Endodermal cell (in vitro differentiated cells): ENCODE measurements around the gene TDRD9. TPM values are rescaled to one million over a fixed set of nuclear protein-coding genes. Genes with fewer than 3 reads are reported as not detected.
"Not testable (repeated sequence)": the region's sequence is repeated elsewhere in the genome, so short reads cannot be mapped to it uniquely, and the experiment has no call there.

Experiments used
- DNase-seq: peaks from one replicate; pipeline ENCODE4 v3.0.0-alpha.2; 2017
- H3K27ac ChIP-seq: 2 replicates; pipeline ENCODE4 v1.5.1; 2013; ENCODE audit warnings: mild to moderate bottlenecking, low read depth, low read length, moderate library complexity
- H3K27me3 ChIP-seq: 2 replicates; pipeline ENCODE4 v1.6.1; 2013; ENCODE audit warnings: mild to moderate bottlenecking, low read length, moderate library complexity; ENCODE audit not compliant: insufficient read depth, control insufficient read depth, poor library complexity, severe bottlenecking
- H3K36me3 ChIP-seq: 2 replicates; pipeline ENCODE4 v1.7.0; 2013; ENCODE audit warnings: mild to moderate bottlenecking, low read length, moderate library complexity; ENCODE audit not compliant: control insufficient read depth, insufficient read depth
- H3K4me1 ChIP-seq: one replicate; pipeline ENCODE4 v1.7.0; 2013; ENCODE audit warnings: low read length; ENCODE audit not compliant: control insufficient read depth, insufficient read depth
- H3K4me3 ChIP-seq: 2 replicates; pipeline ENCODE4 v1.5.1; 2013; ENCODE audit warnings: mild to moderate bottlenecking, low read length, moderate library complexity
- H3K9ac ChIP-seq: 2 replicates; pipeline ENCODE4 v1.6.1; 2013; ENCODE audit warnings: mild to moderate bottlenecking, low read length, moderate library complexity; ENCODE audit not compliant: poor library complexity, severe bottlenecking; ENCODE audit errors: extremely low read depth
- H3K9me3 ChIP-seq: 2 replicates; pipeline ENCODE4 v1.6.1; 2013; ENCODE audit warnings: mild to moderate bottlenecking, low read length, moderate library complexity; ENCODE audit not compliant: control insufficient read depth
- H3K27ac Mint-ChIP-seq: 2 replicates; pipeline ENCODE4 v1.8.0; 2020; ENCODE audit warnings: mixed read lengths
- H3K27me3 Mint-ChIP-seq: 2 replicates; pipeline ENCODE4 v1.8.0; 2021; ENCODE audit warnings: mild to moderate bottlenecking, mixed read lengths; ENCODE audit not compliant: insufficient read depth
- H3K36me3 Mint-ChIP-seq: 2 replicates; pipeline ENCODE4 v1.8.0; 2020; ENCODE audit warnings: low read depth, mixed read lengths
- H3K4me1 Mint-ChIP-seq: 2 replicates; pipeline ENCODE4 v1.8.0; 2020; ENCODE audit warnings: mixed read lengths
- H3K4me3 Mint-ChIP-seq: 2 replicates; pipeline ENCODE4 v1.8.0; 2020; ENCODE audit warnings: mild to moderate bottlenecking, moderate library complexity, mixed read lengths
- H3K9me3 Mint-ChIP-seq: 2 replicates; pipeline ENCODE4 v1.8.0; 2020; ENCODE audit warnings: mild to moderate bottlenecking, mixed read lengths
- CTCF ChIP-seq: fragments of 200-600 bp; sonication (generic); conservative IDR thresholded peaks from 2 replicates; pipeline ENCODE4 v1.5.0; 2021; ENCODE audit warnings: antibody characterized with exemption, mild to moderate bottlenecking
- WGBS, 2 experiments: methylation state at CpG; one replicate each; pipeline versions ENCODE4 v1.1.5 to v1.1.7; 2013; ENCODE audit warnings: missing lambda C conversion rate in 2 of 2, mixed read lengths in 1 of 2; ENCODE audit not compliant: insufficient coverage in 1 of 2, insufficient read length in 1 of 2; 5-methylcytosine and 5-hydroxymethylcytosine counted together
- total RNA-seq, 2 donors: library from RNA; stranded (reverse); fragmentation: NEBNext Ultra II Directional in 1 of 2; extraction: Animal tissue kit (Norgen Biotek cat#: 25700) in 1 of 2; gene quantifications; 2 replicates in 1 of 2; 3 replicates in 1 of 2; pipeline ENCODE4 v1.2.1, GENCODE V29; 2021

Gene TDRD9
- total RNA-seq, 2 donors from 2014 or later = not detected

DNA sequence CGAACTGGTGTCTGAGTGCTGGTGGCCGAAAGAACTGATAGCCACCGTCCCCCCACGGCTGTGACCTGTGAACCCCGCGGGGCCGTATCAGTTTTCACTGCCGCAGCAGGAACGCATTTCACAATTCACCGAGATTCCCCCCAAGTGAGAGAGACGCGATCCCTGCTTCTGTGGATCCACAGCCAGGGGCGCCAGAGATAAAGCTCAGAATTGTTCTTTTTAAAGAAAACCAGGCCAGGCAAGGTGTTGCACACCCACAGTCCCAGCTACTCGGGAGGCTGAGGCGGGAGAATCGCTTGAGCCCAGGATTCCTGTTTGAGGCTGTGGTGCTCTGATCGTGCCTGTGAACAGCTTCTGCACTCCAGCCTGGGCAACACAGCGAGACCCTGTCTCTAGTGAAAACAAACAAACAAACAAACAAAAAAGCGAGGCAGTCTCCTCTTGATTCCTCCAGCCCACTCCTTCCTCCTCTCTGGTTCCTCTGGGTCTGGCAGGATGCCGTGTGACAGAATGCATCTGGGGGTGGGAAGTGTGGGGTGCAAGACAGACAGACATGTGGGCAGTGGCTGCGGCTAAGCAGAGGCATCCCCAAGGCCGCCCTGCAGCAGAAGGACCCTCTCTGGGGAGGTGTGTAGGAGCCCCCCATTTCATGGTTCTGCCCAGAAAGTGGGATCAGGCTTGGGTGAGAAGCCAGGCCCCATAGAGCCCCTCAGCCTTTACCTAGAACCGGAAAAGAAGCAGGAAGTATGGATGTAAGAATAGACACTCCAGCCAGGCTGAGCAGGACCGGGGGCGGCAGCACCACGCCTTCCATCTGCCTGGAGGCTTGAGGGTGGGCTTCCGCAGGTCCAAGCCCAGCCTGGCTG, 41.7 kb upstream of the TDRD9 start:
- no peak overlapping the region for H3K4me3 ChIP-seq
- H3K27ac Mint-ChIP-seq = peak overlapping the region; percentile 44
- TF ChIP-seq CTCF = peak; percentile 68
- H3K4me3 Mint-ChIP-seq = no peak overlapping the region
- H3K9me3 Mint-ChIP-seq = no peaks in the 10 kb centered on the region
- H3K27ac ChIP-seq = no peak overlapping the region
- no peaks in the 10 kb centered on the region for H3K27me3 Mint-ChIP-seq
- H3K36me3 ChIP-seq = no peaks in the 10 kb centered on the region
- WGBS, 2 experiments = 50 to 67% methylated on average over 16 to 27 of the region's 27 CpGs
- H3K27me3 ChIP-seq = no peaks in the 10 kb centered on the region
- H3K4me1 ChIP-seq = no peaks in the 10 kb centered on the region
- no peaks in the 10 kb centered on the region for H3K9me3 ChIP-seq
- peak; percentile 83 for DNase-seq
- H3K36me3 Mint-ChIP-seq = no peaks in the 10 kb centered on the region
- H3K4me1 Mint-ChIP-seq = peaks cover 11% of the 10 kb centered on the region
- no peak overlapping the region for H3K9ac ChIP-seq

DNA sequence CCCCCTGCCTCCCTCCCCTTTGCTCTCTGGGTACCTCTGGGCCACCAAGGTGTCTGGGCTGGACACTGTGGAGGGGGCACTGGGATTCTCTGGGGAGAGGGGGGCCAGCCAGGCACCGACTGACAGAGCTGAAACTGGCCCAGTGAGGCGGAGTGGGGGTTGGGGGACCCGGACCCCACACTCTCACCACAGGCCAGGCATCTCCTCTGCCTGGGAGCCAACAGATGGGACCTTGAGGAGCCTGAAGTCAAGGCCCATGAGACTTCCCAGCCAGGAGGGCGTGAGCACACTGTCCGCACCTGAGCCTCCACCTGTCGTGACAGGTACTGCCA, 41.1 kb upstream of the TDRD9 start:
- H3K4me1 ChIP-seq = no peaks in the 10 kb centered on the region
- 91 to 93% methylated on average over 6 of the region's 6 CpGs for WGBS, 2 experiments

GRCh38 chr14:103887557-103888115, 40.6 kb upstream of the TDRD9 start:
- Histone ChIP-seq H3K36me3 (no peaks in the 10 kb centered on the region), H3K9ac (no peak overlapping the region), H3K27ac (no peak overlapping the region), H3K27me3 (no peaks in the 10 kb centered on the region), H3K4me1 (no peaks in the 10 kb centered on the region), H3K4me3 (no peak overlapping the region), H3K9me3 (no peaks in the 10 kb centered on the region)
- DNase-seq = no peak
- no peak overlapping the region for H3K4me3 Mint-ChIP-seq
- H3K36me3 Mint-ChIP-seq = no peaks in the 10 kb centered on the region
- TF ChIP-seq CTCF = no peak
- H3K27me3 Mint-ChIP-seq = no peaks in the 10 kb centered on the region
- H3K9me3 Mint-ChIP-seq = no peaks in the 10 kb centered on the region
- 83 to 94% methylated on average over 3 to 10 of the region's 10 CpGs for WGBS, 2 experiments
- H3K27ac Mint-ChIP-seq = no peak overlapping the region
- peaks cover 11% of the 10 kb centered on the region for H3K4me1 Mint-ChIP-seq

More for the DNA sequence above, 41.1 kb upstream of the TDRD9 start:
- no peak overlapping the region for H3K9ac ChIP-seq
- Mint-ChIP-seq H3K36me3 (no peaks in the 10 kb centered on the region), H3K27ac (no peak overlapping the region), H3K9me3 (no peaks in the 10 kb centered on the region), H3K27me3 (no peaks in the 10 kb centered on the region), H3K4me1 (peaks cover 11% of the 10 kb centered on the region), H3K4me3 (no peak overlapping the region)
- no peaks in the 10 kb centered on the region for H3K36me3 ChIP-seq
- no peak overlapping the region for H3K4me3 ChIP-seq
- H3K27ac ChIP-seq = no peak overlapping the region
- DNase-seq = no peak
- no peaks in the 10 kb centered on the region for H3K9me3 ChIP-seq
- H3K27me3 ChIP-seq = no peaks in the 10 kb centered on the region
- no peak for TF ChIP-seq CTCF

DNA sequence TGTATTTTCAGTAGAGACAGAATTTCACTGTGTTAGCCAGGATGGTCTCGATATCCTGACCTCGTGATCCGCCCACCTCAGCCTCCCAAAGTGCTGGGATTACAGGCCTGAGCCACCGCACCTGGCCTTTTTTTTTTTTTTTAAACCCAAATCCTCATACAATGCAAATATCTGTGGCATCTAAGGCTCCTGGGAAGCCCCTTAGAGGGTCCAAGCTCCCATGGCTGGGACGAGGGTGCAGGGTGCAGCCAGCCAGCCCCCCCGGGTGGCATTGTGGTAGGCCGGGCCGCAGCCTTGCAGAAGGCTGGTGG, 39.3 kb upstream of the TDRD9 start:
- H3K36me3 Mint-ChIP-seq, H3K9ac ChIP-seq, H3K27me3 ChIP-seq, H3K27ac Mint-ChIP-seq, H3K36me3 ChIP-seq, H3K27me3 Mint-ChIP-seq, H3K27ac ChIP-seq, DNase-seq, H3K9me3 ChIP-seq, H3K9me3 Mint-ChIP-seq, H3K4me3 Mint-ChIP-seq, H3K4me1 ChIP-seq, H3K4me3 ChIP-seq: not testable (repeated sequence)
- H3K4me1 Mint-ChIP-seq = peaks cover 11% of the 10 kb centered on the region
- WGBS, 2 experiments = 94 to 96% methylated on average over 4 to 8 of the region's 8 CpGs
